H9 (cell line): ENCODE results near the gene MAML3. TPM values are rescaled to one million over a fixed set of nuclear protein-coding genes. Genes with fewer than 3 reads are reported as not detected.

Source experiments
- DNase-seq: peaks from one replicate; pipeline ENCODE4 v3.0.0-alpha.2; 2017
- H2AFZ ChIP-seq: one replicate; pipeline ENCODE4 v1.6.1; 2013; ENCODE audit warnings: mild to moderate bottlenecking, low read length, control low read depth, moderate library complexity
- H2AK5ac ChIP-seq: 2 replicates; pipeline ENCODE4 v1.6.1; 2013; ENCODE audit warnings: low read length, control low read depth, mixed read lengths; ENCODE audit not compliant: insufficient read length
- H2BK120ac ChIP-seq: one replicate; pipeline ENCODE4 v1.6.1; 2013; ENCODE audit warnings: low read depth, mild to moderate bottlenecking, low read length, control low read depth, inconsistent platforms; ENCODE audit not compliant: poor library complexity, severe bottlenecking
- H2BK12ac ChIP-seq: 2 replicates; pipeline ENCODE4 v1.6.1; 2013; ENCODE audit warnings: low read length, control low read depth, mixed read lengths, low read depth; ENCODE audit not compliant: insufficient read length
- H2BK15ac ChIP-seq: 2 replicates; pipeline ENCODE4 v1.6.1; 2013; ENCODE audit warnings: low read depth, low read length, control low read depth
- H2BK20ac ChIP-seq: one replicate; pipeline ENCODE4 v1.6.1; 2013; ENCODE audit warnings: low read depth, mild to moderate bottlenecking, low read length, control low read depth, inconsistent platforms; ENCODE audit not compliant: poor library complexity, severe bottlenecking
- H2BK5ac ChIP-seq: 2 replicates; pipeline ENCODE4 v1.6.1; 2013; ENCODE audit warnings: low read length, control low read depth, mixed read lengths; ENCODE audit not compliant: insufficient read length
- H3K14ac ChIP-seq: 2 replicates; pipeline ENCODE4 v1.6.1; 2013; ENCODE audit warnings: low read length, control low read depth; ENCODE audit not compliant: insufficient read depth
- H3K18ac ChIP-seq: 2 replicates; pipeline ENCODE4 v1.6.1; 2013; ENCODE audit warnings: low read depth, mild to moderate bottlenecking, mixed read lengths, low read length, control low read depth; ENCODE audit not compliant: insufficient read length
- H3K23ac ChIP-seq: 2 replicates; pipeline ENCODE4 v1.6.1; 2013; ENCODE audit warnings: low read length, control low read depth, mixed read lengths, low read depth; ENCODE audit not compliant: insufficient read length
- H3K23me2 ChIP-seq: 2 replicates; pipeline ENCODE4 v1.6.1; 2013; ENCODE audit warnings: low read depth, mild to moderate bottlenecking, mixed read lengths, low read length, control low read depth; ENCODE audit not compliant: insufficient read length, poor library complexity, severe bottlenecking
- H3K27ac ChIP-seq: 2 replicates; pipeline ENCODE4 v1.5.1; 2013; ENCODE audit warnings: low read length, control low read depth, mixed read lengths, low read depth; ENCODE audit not compliant: insufficient read length
- H3K27me3 ChIP-seq: 2 replicates; pipeline ENCODE4 v1.6.1; 2013; ENCODE audit warnings: low read length, control low read depth, inconsistent platforms; ENCODE audit not compliant: insufficient read depth
- H3K4ac ChIP-seq: 2 replicates; pipeline ENCODE4 v1.6.1; 2013; ENCODE audit warnings: low read depth, mild to moderate bottlenecking, control low read depth, inconsistent platforms, low read length, moderate library complexity
- H3K4me1 ChIP-seq: 2 replicates; pipeline ENCODE4 v1.6.1; 2013; ENCODE audit warnings: low read length, control low read depth, inconsistent platforms; ENCODE audit not compliant: insufficient read depth
- H3K4me2 ChIP-seq: 2 replicates; pipeline ENCODE4 v1.6.1; 2013; ENCODE audit warnings: low read length, control low read depth, mixed read lengths; ENCODE audit not compliant: insufficient read length, insufficient read depth
- H3K56ac ChIP-seq: 2 replicates; pipeline ENCODE4 v1.6.1; 2013; ENCODE audit warnings: low read depth, mild to moderate bottlenecking, mixed read lengths, low read length, control low read depth; ENCODE audit not compliant: insufficient read length
- H3K79me1 ChIP-seq: 2 replicates; pipeline ENCODE4 v1.6.1; 2013; ENCODE audit warnings: low read depth, mild to moderate bottlenecking, moderate library complexity, low read length, control low read depth, inconsistent platforms; ENCODE audit not compliant: insufficient read depth, poor library complexity, severe bottlenecking
- H3K79me2 ChIP-seq: 2 replicates; pipeline ENCODE4 v1.6.1; 2013; ENCODE audit warnings: low read length, control low read depth, inconsistent platforms; ENCODE audit not compliant: insufficient read depth
- H3K9ac ChIP-seq: 2 replicates; pipeline ENCODE4 v1.6.1; 2013; ENCODE audit warnings: low read length, control low read depth, mixed read lengths; ENCODE audit not compliant: insufficient read length; ENCODE audit errors: extremely low read depth
- H3K9me3 ChIP-seq: one replicate; pipeline ENCODE4 v1.6.1; 2013; ENCODE audit warnings: low read depth, low read length, inconsistent platforms; ENCODE audit not compliant: control insufficient read depth
- H3T11ph ChIP-seq: one replicate; pipeline ENCODE4 v1.6.1; 2013; ENCODE audit warnings: mild to moderate bottlenecking, low read length, control low read depth, inconsistent platforms
- H4K20me1 ChIP-seq: one replicate; pipeline ENCODE4 v1.6.1; 2013; ENCODE audit not compliant: control insufficient read depth, insufficient read length, insufficient read depth
- H4K5ac ChIP-seq: 2 replicates; pipeline ENCODE4 v1.6.1; 2013; ENCODE audit warnings: low read depth, mild to moderate bottlenecking, mixed read lengths, low read length, control low read depth; ENCODE audit not compliant: insufficient read length
- H4K8ac ChIP-seq: replicated peaks from 2 replicates; pipeline ENCODE4 v1.6.1; 2013; ENCODE audit warnings: low read length, control low read depth, mixed read lengths, low read depth; ENCODE audit not compliant: insufficient read length
- H4K91ac ChIP-seq: 2 replicates; pipeline ENCODE4 v1.6.1; 2013; ENCODE audit warnings: low read depth, mild to moderate bottlenecking, moderate library complexity, mixed read lengths, low read length, control low read depth; ENCODE audit not compliant: insufficient read length
- H3K27ac Mint-ChIP-seq, 3 experiments: 2 replicates in 2 of 3; 3 replicates in 1 of 3; pipeline ENCODE4 v1.8.0; 2020 to 2021; ENCODE audit warnings: mixed read lengths in 3 of 3, mild to moderate bottlenecking in 1 of 3, moderate library complexity in 1 of 3
- H3K27me3 Mint-ChIP-seq: 2 replicates; pipeline ENCODE4 v1.8.0; 2021; ENCODE audit warnings: low read depth, mild to moderate bottlenecking, moderate library complexity, mixed read lengths
- H3K36me3 Mint-ChIP-seq, 3 experiments: 2 replicates in 2 of 3; 3 replicates in 1 of 3; pipeline ENCODE4 v1.8.0; 2020 to 2021; ENCODE audit warnings: low read depth in 3 of 3, mixed read lengths in 3 of 3; ENCODE audit not compliant: insufficient read depth in 1 of 3
- H3K4me1 Mint-ChIP-seq, 2 experiments: 2 replicates each; pipeline ENCODE4 v1.8.0; 2020; ENCODE audit warnings: mixed read lengths in 2 of 2
- H3K4me3 Mint-ChIP-seq, 2 experiments: 2 replicates in 1 of 2; 3 replicates in 1 of 2; pipeline ENCODE4 v1.8.0; 2020 to 2021; ENCODE audit warnings: mild to moderate bottlenecking in 2 of 2, mixed read lengths in 2 of 2, moderate library complexity in 1 of 2
- H3K9me3 Mint-ChIP-seq, 2 experiments: 2 replicates in 1 of 2; 3 replicates in 1 of 2; pipeline ENCODE4 v1.8.0; 2020; ENCODE audit warnings: mild to moderate bottlenecking in 2 of 2, mixed read lengths in 2 of 2, moderate library complexity in 1 of 2
- CTCF ChIP-seq: fragments of 200-600 bp; sonication (generic); conservative IDR thresholded peaks from 3 replicates; pipeline ENCODE4 v1.8.0; 2021; ENCODE audit warnings: antibody characterized with exemption, mild to moderate bottlenecking
- WGBS: extraction: QIAGEN DNeasy Blood & Tissue Kit; methylation state at CpG from one replicate; pipeline ENCODE4 v1.1.7; 2013; ENCODE audit warnings: missing lambda C conversion rate, low lambda C conversion rate, mixed read lengths; ENCODE audit not compliant: insufficient read length; ENCODE audit errors: extremely low coverage; 5-methylcytosine and 5-hydroxymethylcytosine counted together
- total RNA-seq: library from RNA; stranded (reverse); gene quantifications from 2 replicates; pipeline ENCODE4 v1.2.1, GENCODE V29; 2021

The MAML3 gene
- total RNA-seq, 1 experiment from 2014 or later: 3.9 TPM

- Histone ChIP-seq H3K9me3 (no peaks in the 10 kb centered on the region), H4K5ac (no peak overlapping the region), H3K4me1 (no peaks in the 10 kb centered on the region), H3K27me3 (no peaks in the 10 kb centered on the region), H4K20me1 (no peaks in the 10 kb centered on the region), H3K27ac (no peak overlapping the region), H2BK12ac (no peak overlapping the region), H3K79me2 (no peaks in the 10 kb centered on the region), H2AFZ (no peak overlapping the region), H3K9ac (no peak overlapping the region), H3K23ac (no peak overlapping the region), H3K56ac (no peak overlapping the region), H2BK120ac (no peak overlapping the region), H2BK20ac (no peak overlapping the region), H2AK5ac (no peak overlapping the region), H3K18ac (no peak overlapping the region), H2BK15ac (no peak overlapping the region), H3T11ph (no peak overlapping the region), H3K4ac (no peak overlapping the region), H4K91ac (no peak overlapping the region), H2BK5ac (no peak overlapping the region), H3K23me2 (no peaks in the 10 kb centered on the region), H3K14ac (no peak overlapping the region), H4K8ac (no peak overlapping the region), H3K4me2 (no peak overlapping the region), H3K79me1 (no peaks in the 10 kb centered on the region)
- DNase-seq: no peak
- WGBS: no CpG with 5 or more reads among the region's 3 CpGs
- Mint-ChIP-seq H3K4me3 (no peak overlapping the region), H3K4me1 (no peaks in the 10 kb centered on the region), H3K27me3 (no peaks in the 10 kb centered on the region; the same call in 1 of the 2 replicates), H3K36me3 (peaks cover 0 to 2% (median 0%) of the 10 kb centered on the region in 3 experiments; a peak in 2 of 7 replicates), H3K9me3 (no peaks in the 10 kb centered on the region; a peak in 1 of 5 replicates), H3K27ac (no peak overlapping the region)
- no peak for TF ChIP-seq CTCF
Measured at GRCh38 chr4:139694522-139695107, 459.4 kb downstream of the MAML3 start.
